Measurements from ENCODE around the gene KRT6C.
"Not testable (repeated sequence)": the region's sequence is repeated elsewhere in the genome, so short reads cannot be mapped to it uniquely, and the experiment has no call there.

Gene KRT6C

DNA sequence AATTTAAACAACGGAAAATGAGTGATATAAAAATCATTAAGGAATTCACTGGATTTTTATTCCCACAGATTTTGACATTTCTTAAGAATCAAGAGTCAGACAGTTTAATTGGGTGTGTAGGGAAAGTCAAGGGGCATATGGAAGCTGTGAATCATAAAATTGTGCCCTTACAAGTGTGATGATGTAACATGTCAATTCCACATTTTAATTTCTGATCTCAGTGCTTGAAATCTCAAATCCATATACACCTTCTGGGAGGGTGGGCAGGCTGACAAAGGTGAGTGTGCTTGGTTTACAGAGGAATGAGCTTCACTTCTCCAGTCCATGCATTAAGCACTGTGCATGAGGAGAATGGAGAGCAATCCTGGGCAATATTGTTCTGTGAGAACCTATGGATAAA, 20.5 kb upstream of the KRT6C start:
- TF ChIP-seq ZNF155 (tag by site-specific recombination; IDR thresholded peaks at IDR 0.05) (no peak), ZNF184 (tag by site-specific recombination; IDR thresholded peaks at IDR 0.05) (no peak), ZNF830 (tag by site-specific recombination; IDR thresholded peaks at IDR 0.05; ENCODE audit: low read depth) (no peak), ZNF654 (tag by site-specific recombination; IDR thresholded peaks at IDR 0.05; ENCODE audit: low read depth) (no peak), SETDB1 (IDR thresholded peaks at IDR 0.05; ENCODE audit: insufficient read length, low read length) (no peak), PRDM4 (tag by site-specific recombination; IDR thresholded peaks at IDR 0.05) (no peak), ZNF221 (tag by site-specific recombination; IDR thresholded peaks at IDR 0.05; ENCODE audit: borderline replicate concordance) (no peak), ZNF596 (tag by site-specific recombination; IDR thresholded peaks at IDR 0.05) (no peak), ZNF24 (tag by site-specific recombination; IDR thresholded peaks at IDR 0.05) (no peak), REST (tag by site-specific recombination; IDR thresholded peaks at IDR 0.05) (no peak)
- TF ChIP-seq, protein P1, sequence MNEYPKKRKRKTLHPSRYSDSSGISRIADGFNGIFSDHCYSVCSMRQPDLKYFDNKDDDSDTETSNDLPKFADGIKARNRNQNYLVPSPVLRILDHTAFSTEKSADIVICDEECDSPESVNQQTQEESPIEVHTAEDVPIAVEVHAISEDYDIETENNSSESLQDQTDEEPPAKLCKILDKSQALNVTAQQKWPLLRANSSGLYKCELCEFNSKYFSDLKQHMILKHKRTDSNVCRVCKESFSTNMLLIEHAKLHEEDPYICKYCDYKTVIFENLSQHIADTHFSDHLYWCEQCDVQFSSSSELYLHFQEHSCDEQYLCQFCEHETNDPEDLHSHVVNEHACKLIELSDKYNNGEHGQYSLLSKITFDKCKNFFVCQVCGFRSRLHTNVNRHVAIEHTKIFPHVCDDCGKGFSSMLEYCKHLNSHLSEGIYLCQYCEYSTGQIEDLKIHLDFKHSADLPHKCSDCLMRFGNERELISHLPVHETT (tag by site-specific recombination; IDR thresholded peaks at IDR 0.05): no peak
- no peak overlapping the region for H3K4me3 ChIP-seq (ENCODE audit: low read depth, low read length)
- H3K9me3 ChIP-seq (ENCODE audit: control insufficient read depth, insufficient read depth, low read depth, low read length): no peaks in the 10 kb centered on the region
- no peak overlapping the region for H3K27ac ChIP-seq (ENCODE audit: extremely low read depth, low read depth, low read length)
- peaks cover 6% of the 10 kb centered on the region for H3K4me1 ChIP-seq (ENCODE audit: control insufficient read depth, insufficient read depth, low read length)
- CTCF ChIA-PET: interaction anchor here (0.8 to 1.7 kb wide), 8 partner anchors 9 to 123 kb away, joined by 3 to 5 read pairs (median 4); no protein-coding TSS in a partner anchor
- H3K36me3 ChIP-seq (ENCODE audit: control insufficient read depth in 2 of 2, insufficient read depth in 1 of 2, low read length in 2 of 2): no peaks in the 10 kb centered on the region
- POLR2A ChIA-PET: no interaction called here

GRCh38 chr12:52493172-52493571, 19.6 kb upstream of the KRT6C start, which contains the start of gene KRT6A:
KRT6A (minus strand) TSS chr12:52493257; CDS start chr12:52493188, 69 bp downstream.
- no peaks in the 10 kb centered on the region for H3K36me3 ChIP-seq (ENCODE audit: control insufficient read depth in 2 of 2, insufficient read depth in 1 of 2, low read length in 2 of 2)
- H3K9me3 ChIP-seq (ENCODE audit: control insufficient read depth, insufficient read depth, low read depth, low read length): no peaks in the 10 kb centered on the region
- H3K27ac ChIP-seq (ENCODE audit: extremely low read depth, low read depth, low read length): no peak within 1 kb of the TSS
- no peak within 1 kb of the TSS for H3K4me3 ChIP-seq (ENCODE audit: low read depth, low read length)
- TF ChIP-seq, protein P2, sequence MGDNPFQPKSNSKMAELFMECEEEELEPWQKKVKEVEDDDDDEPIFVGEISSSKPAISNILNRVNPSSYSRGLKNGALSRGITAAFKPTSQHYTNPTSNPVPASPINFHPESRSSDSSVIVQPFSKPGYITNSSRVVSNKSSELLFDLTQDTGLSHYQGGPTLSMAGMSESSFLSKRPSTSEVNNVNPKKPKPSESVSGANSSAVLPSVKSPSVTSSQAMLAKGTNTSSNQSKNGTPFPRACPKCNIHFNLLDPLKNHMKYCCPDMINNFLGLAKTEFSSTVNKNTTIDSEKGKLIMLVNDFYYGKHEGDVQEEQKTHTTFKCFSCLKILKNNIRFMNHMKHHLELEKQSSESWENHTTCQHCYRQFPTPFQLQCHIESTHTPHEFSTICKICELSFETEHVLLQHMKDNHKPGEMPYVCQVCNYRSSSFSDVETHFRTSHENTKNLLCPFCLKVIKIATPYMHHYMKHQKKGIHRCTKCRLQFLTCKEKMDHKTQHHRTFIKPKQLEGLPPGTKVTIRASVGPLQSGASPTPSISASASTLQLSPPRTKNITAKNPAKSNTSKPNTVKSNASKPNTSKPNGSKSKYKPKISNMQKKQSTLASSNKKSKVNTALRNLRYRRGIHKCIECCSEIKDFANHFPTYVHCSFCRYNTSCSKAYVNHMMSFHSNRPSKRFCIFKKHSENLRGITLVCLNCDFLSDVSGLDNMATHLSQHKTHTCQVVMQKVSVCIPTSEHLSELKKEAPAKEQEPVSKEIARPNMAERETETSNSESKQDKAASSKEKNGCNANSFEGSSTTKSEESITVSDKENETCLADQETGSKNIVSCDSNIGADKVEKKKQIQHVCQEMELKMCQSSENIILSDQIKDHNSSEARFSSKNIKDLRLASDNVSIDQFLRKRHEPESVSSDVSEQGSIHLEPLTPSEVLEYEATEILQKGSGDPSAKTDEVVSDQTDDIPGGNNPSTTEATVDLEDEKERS (tag by site-specific recombination; IDR thresholded peaks at IDR 0.05): no peak
- TF ChIP-seq, protein P3, sequence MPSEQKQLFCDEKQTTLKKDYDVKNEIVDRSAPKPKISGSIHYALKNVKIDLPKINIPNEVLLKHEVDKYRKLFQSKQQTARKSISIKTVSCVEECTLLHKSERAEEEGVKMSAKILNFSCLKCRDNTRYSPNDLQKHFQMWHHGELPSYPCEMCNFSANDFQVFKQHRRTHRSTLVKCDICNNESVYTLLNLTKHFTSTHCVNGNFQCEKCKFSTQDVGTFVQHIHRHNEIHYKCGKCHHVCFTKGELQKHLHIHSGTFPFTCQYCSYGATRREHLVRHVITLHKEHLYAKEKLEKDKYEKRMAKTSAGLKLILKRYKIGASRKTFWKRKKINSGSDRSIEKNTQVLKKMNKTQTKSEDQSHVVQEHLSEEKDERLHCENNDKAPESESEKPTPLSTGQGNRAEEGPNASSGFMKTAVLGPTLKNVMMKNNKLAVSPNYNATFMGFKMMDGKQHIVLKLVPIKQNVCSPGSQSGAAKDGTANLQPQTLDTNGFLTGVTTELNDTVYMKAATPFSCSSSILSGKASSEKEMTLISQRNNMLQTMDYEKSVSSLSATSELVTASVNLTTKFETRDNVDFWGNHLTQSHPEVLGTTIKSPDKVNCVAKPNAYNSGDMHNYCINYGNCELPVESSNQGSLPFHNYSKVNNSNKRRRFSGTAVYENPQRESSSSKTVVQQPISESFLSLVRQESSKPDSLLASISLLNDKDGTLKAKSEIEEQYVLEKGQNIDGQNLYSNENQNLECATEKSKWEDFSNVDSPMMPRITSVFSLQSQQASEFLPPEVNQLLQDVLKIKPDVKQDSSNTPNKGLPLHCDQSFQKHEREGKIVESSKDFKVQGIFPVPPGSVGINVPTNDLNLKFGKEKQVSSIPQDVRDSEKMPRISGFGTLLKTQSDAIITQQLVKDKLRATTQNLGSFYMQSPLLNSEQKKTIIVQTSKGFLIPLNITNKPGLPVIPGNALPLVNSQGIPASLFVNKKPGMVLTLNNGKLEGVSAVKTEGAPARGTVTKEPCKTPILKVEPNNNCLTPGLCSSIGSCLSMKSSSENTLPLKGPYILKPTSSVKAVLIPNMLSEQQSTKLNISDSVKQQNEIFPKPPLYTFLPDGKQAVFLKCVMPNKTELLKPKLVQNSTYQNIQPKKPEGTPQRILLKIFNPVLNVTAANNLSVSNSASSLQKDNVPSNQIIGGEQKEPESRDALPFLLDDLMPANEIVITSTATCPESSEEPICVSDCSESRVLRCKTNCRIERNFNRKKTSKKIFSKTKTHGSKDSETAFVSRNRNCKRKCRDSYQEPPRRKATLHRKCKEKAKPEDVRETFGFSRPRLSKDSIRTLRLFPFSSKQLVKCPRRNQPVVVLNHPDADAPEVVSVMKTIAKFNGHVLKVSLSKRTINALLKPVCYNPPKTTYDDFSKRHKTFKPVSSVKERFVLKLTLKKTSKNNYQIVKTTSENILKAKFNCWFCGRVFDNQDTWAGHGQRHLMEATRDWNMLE (tag by site-specific recombination; conservative IDR thresholded peaks at IDR 0.05; ENCODE audit: low read depth): no peak
- no peak for TF ChIP-seq ZNF48 (tag by site-specific recombination; IDR thresholded peaks at IDR 0.05)
- no peak for TF ChIP-seq ZNF843 (tag by site-specific recombination; IDR thresholded peaks at IDR 0.05)
- peaks cover 6% of the 10 kb centered on the region for H3K4me1 ChIP-seq (ENCODE audit: control insufficient read depth, insufficient read depth, low read length)
- ChIA-PET CTCF (interaction anchor here (0.6 to 1.7 kb wide), 2 partner anchors 97 to 171 kb away, joined by 3 to 5 read pairs; no protein-coding TSS in a partner anchor), POLR2A (no interaction called here)

GRCh38 chr12:52492405-52492804, 18.8 kb upstream of the KRT6C start:
- CTCF ChIA-PET: interaction anchor here (0.6 kb wide), 1 partner anchor 170 kb away, joined by 3 read pairs; no protein-coding TSS in a partner anchor
- H3K4me3 ChIP-seq (ENCODE audit: low read depth, low read length); POLR2A ChIA-PET; H3K4me1 ChIP-seq (ENCODE audit: control insufficient read depth, insufficient read depth, low read length); H3K36me3 ChIP-seq (ENCODE audit: control insufficient read depth in 2 of 2, insufficient read depth in 1 of 2, low read length in 2 of 2); H3K27ac ChIP-seq (ENCODE audit: extremely low read depth, low read depth, low read length); H3K9me3 ChIP-seq (ENCODE audit: control insufficient read depth, insufficient read depth, low read depth, low read length): not testable (repeated sequence)

Measured in HEK293 (cell line).